Fibroblast of lung (primary cell): Measurements from ENCODE around the gene PGF. TPM values are rescaled to one million over a fixed set of nuclear protein-coding genes. Genes with fewer than 3 reads are reported as not detected.

Experiments
- DNase-seq, 2 donors: peaks; one replicate each; pipeline versions ENCODE4 v3.0.0 to v3.0.0-alpha.2; 2010; ENCODE audit warnings: low read depth in 2 of 2
- H2AFZ ChIP-seq: 2 replicates; pipeline ENCODE4 v1.5.1; 2012; ENCODE audit warnings: low read length, control low read depth, inconsistent platforms
- H3K27ac ChIP-seq: 2 replicates; pipeline ENCODE4 v1.5.1; 2011; ENCODE audit warnings: low read length, control low read depth; ENCODE audit not compliant: insufficient read depth
- H3K27me3 ChIP-seq: 2 replicates; pipeline ENCODE4 v1.5.1; 2011; ENCODE audit warnings: mild to moderate bottlenecking, low read length; ENCODE audit not compliant: control insufficient read depth, insufficient read depth
- H3K36me3 ChIP-seq: 2 replicates; pipeline ENCODE4 v1.5.1; 2011; ENCODE audit warnings: low read length; ENCODE audit not compliant: control insufficient read depth, insufficient read depth
- H3K4me1 ChIP-seq: 2 replicates; pipeline ENCODE4 v1.5.1; 2011; ENCODE audit warnings: low read length; ENCODE audit not compliant: control insufficient read depth, insufficient read depth; ENCODE audit errors: extremely low read depth
- H3K4me2 ChIP-seq: 2 replicates; pipeline ENCODE4 v1.5.1; 2011; ENCODE audit warnings: low read length, control low read depth; ENCODE audit not compliant: insufficient read depth; ENCODE audit errors: extremely low read depth
- H3K4me3 ChIP-seq, 4 experiments: fragments of 200-600 bp in 1 of 4; sonication (generic) in 1 of 4; replicated peaks in 1 of 4; 2 replicates each; pipeline ENCODE4 v1.5.1; 2011 to 2016; ENCODE audit warnings: low read length in 4 of 4, low read depth in 3 of 4, mild to moderate bottlenecking in 3 of 4, control low read depth in 2 of 4, inconsistent platforms in 1 of 4, mixed read lengths in 1 of 4; ENCODE audit not compliant: insufficient read depth in 1 of 4; ENCODE audit errors: control extremely low read depth in 1 of 4
- H3K79me2 ChIP-seq: 2 replicates; pipeline ENCODE4 v1.5.1; 2012; ENCODE audit warnings: mild to moderate bottlenecking, low read length, inconsistent platforms; ENCODE audit not compliant: control insufficient read depth, insufficient read depth
- H3K9ac ChIP-seq: 2 replicates; pipeline ENCODE4 v1.5.1; 2011; ENCODE audit warnings: mild to moderate bottlenecking, low read length, control low read depth; ENCODE audit not compliant: insufficient read depth
- H3K9me3 ChIP-seq: 2 replicates; pipeline ENCODE4 v1.5.1; 2012; ENCODE audit warnings: low read depth, low read length; ENCODE audit not compliant: control insufficient read depth, insufficient read depth
- H4K20me1 ChIP-seq: 2 replicates; pipeline ENCODE4 v1.5.1; 2011; ENCODE audit warnings: low read length; ENCODE audit not compliant: control insufficient read depth, insufficient read depth; ENCODE audit errors: extremely low read depth
- EZH2 ChIP-seq: IDR thresholded peaks from 2 replicates; pipeline ENCODE4 v1.5.1; 2012; ENCODE audit warnings: low read length, control low read depth, mild to moderate bottlenecking; ENCODE audit errors: missing control alignments
- polyA plus RNA-seq, 2 donors: library from polyadenylated mRNA; depleted of rRNA in 1 of 2; stranded (reverse) in 1 of 2; unstranded in 1 of 2; fragments of >200 nt; gene quantifications; 2 replicates each; pipeline ENCODE4 v1.2.1, GENCODE V29; 2011 to 2012; ENCODE audit warnings: missing spikeins in 1 of 2
- total RNA-seq: library from RNA; depleted of rRNA; stranded (reverse); fragments of >200 nt; gene quantifications from 2 replicates; pipeline ENCODE4 v1.2.1, GENCODE V29; 2014
- TF ChIP-seq, protein P1 (sequence below), 2 donors: IDR thresholded peaks in 1 of 2; conservative IDR thresholded peaks in 1 of 2; 1 replicate in 1 of 2; 2 replicates in 1 of 2; pipeline ENCODE4 v1.5.1; 2011 to 2012; ENCODE audit warnings: low read length in 2 of 2, control low read depth in 1 of 2, inconsistent platforms in 1 of 2, low read depth in 1 of 2, mild to moderate bottlenecking in 1 of 2

Gene PGF
- total and polyA plus RNA-seq, 2 donors (not counting 1 experiment from before 2014, with no cell fraction given) = 1.1 to 7.6 TPM

DNA sequence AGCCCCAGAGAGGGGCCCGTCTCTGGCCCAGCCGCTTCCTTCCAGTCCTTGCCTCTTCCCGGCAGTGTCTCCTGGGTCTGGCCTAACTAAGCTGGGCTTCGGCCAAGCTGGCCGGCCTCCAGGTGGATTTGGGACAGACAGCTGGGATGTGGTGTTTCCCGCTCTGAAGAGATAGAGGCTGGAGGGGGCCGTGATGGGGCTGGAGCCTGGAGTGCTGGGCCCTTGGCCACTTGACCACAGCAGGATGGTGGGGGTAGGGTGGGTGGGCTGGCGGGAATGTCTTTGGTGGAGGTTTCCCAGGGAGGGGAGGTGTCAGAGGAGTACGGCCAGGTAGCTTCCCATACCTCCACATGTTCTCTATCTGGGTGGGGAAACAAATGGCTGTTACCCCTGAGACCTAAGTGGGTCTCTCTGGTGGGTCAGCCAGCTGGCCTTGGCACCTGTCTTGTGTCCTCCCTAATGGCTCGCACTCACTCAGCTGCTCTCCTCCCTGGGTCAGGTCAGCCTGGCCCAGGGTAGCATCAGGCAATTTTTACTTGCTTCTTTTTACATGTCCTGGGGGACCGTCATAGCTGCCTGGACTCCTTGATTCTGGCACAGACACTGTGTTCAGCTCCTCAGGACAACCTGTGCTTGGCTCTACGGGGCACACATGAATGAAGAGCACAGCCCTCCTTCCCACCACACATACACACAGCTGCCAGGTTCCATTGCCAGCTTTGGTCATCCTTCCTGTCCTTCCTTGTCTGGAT, 19.8 kb upstream of the PGF start:
- Histone ChIP-seq H3K4me1 (no peaks in the 10 kb centered on the region), H3K27ac (no peak overlapping the region), H3K9ac (no peak overlapping the region), H3K36me3 (no peaks in the 10 kb centered on the region), H4K20me1 (no peaks in the 10 kb centered on the region), H3K4me2 (no peak overlapping the region), H3K9me3 (no peaks in the 10 kb centered on the region), H3K4me3 (no peak overlapping the region), H3K79me2 (no peaks in the 10 kb centered on the region), H2AFZ (no peak overlapping the region), H3K27me3 (no peaks in the 10 kb centered on the region)
- TF ChIP-seq, protein P1, sequence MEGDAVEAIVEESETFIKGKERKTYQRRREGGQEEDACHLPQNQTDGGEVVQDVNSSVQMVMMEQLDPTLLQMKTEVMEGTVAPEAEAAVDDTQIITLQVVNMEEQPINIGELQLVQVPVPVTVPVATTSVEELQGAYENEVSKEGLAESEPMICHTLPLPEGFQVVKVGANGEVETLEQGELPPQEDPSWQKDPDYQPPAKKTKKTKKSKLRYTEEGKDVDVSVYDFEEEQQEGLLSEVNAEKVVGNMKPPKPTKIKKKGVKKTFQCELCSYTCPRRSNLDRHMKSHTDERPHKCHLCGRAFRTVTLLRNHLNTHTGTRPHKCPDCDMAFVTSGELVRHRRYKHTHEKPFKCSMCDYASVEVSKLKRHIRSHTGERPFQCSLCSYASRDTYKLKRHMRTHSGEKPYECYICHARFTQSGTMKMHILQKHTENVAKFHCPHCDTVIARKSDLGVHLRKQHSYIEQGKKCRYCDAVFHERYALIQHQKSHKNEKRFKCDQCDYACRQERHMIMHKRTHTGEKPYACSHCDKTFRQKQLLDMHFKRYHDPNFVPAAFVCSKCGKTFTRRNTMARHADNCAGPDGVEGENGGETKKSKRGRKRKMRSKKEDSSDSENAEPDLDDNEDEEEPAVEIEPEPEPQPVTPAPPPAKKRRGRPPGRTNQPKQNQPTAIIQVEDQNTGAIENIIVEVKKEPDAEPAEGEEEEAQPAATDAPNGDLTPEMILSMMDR (conservative IDR thresholded peaks at IDR 0.05 in 1 of 2, IDR thresholded peaks at IDR 0.05 in 1 of 2; ENCODE audit: low read depth in 1 of 2, low read length in 2 of 2) = no peak
- TF ChIP-seq EZH2 = no peak
- DNase-seq = peak in 1 of 2 donors; percentile 33

DNA sequence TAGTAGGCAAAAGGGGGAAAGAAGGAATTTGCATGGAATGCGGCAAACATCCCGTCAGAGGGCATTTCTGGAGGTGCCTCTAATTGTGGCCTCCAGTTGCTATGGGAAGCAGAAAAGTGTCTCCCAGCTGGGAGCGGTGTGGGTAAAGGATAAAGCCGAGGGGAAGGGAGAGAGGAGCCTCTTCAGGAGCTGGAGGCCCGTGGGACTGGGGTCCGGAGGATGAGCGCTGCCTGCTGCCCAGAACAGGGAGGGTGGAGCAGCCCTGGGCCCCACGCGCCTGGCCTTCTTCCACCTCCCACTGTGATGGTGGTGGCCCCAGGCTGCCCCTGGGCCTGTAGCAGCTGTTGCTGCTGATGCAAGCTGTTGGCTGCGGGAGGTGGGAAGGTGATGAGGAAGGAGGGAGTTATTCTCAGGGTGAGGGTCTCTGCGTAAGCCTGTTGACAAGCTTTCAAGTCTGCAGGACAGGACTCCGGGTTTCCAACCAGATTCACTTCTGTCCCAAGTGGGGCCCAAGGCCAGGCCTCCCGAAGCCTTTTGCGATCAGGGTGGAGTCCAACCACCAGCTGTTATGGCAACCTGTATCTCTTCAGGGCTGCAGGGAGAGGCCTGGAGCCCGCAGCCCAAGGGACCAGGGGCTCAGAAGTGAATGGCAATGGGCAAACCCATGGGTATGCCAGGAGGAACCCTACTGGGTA, 19.1 kb upstream of the PGF start:
- no peak overlapping the region for H2AFZ ChIP-seq
- no peak overlapping the region for H3K27ac ChIP-seq

DNA sequence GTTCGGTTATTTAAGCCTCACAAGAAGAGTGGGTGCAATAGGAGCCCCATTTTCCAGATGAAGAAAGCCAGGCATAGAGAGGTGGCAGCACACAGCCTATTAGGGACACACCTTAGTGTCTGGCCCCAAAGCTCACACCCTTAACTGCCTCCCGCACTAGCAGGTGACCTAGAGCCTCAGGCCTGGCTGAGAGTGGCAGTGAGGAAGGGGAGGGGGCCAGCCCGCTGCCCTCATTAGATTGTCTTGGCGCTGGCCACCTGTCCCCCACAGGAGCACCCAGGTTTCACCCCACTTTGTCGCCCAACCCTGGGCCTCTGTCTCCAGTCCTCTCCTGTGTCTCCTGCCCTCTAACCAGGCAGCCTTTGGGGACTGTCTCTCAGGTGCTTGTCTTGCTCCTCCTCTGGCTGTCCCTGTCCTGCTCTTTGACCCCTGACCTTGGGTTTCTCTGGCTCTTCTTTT, 18.5 kb upstream of the PGF start:
- Histone ChIP-seq H3K9ac (no peak overlapping the region), H3K4me2 (no peak overlapping the region), H3K79me2 (no peaks in the 10 kb centered on the region), H3K4me1 (no peaks in the 10 kb centered on the region), H3K9me3 (no peaks in the 10 kb centered on the region), H3K4me3 (no peak overlapping the region), H3K27ac (no peak overlapping the region), H2AFZ (no peak overlapping the region), H4K20me1 (no peaks in the 10 kb centered on the region), H3K27me3 (no peaks in the 10 kb centered on the region), H3K36me3 (no peaks in the 10 kb centered on the region)
- no peak for TF ChIP-seq EZH2
- DNase-seq = no peak

More for the DNA sequence above, 19.1 kb upstream of the PGF start:
- no peaks in the 10 kb centered on the region for H3K79me2 ChIP-seq
- peak in 1 of 2 donors; percentile 10 for DNase-seq
- H3K9ac ChIP-seq = no peak overlapping the region
- H3K9me3 ChIP-seq = no peaks in the 10 kb centered on the region
- TF ChIP-seq, protein P1 (conservative IDR thresholded peaks at IDR 0.05 in 1 of 2, IDR thresholded peaks at IDR 0.05 in 1 of 2; ENCODE audit: low read depth in 1 of 2, low read length in 2 of 2) = no peak
- TF ChIP-seq EZH2 = no peak
- H3K4me2 ChIP-seq = no peak overlapping the region
- H3K4me3 ChIP-seq = no peak overlapping the region
- no peaks in the 10 kb centered on the region for H3K27me3 ChIP-seq
- H4K20me1 ChIP-seq = no peaks in the 10 kb centered on the region
- H3K4me1 ChIP-seq = no peaks in the 10 kb centered on the region
- H3K36me3 ChIP-seq = no peaks in the 10 kb centered on the region
